SIG-M5 treated with dmso at 0.1 percent for 504 hours (cell line): ENCODE results near the gene GPATCH3.
A peak's percentile ranks its signal among the peaks of the same experiment; 100 is the strongest.
"Not testable (repeated sequence)": the region's sequence is repeated elsewhere in the genome, so short reads cannot be mapped to it uniquely, and the experiment has no call there.

Source experiments
- DNase-seq: peaks from one replicate; lab custom pipeline; 2025; ENCODE audit not compliant: unreplicated experiment; lab: John Stamatoyannopoulos, UW

The GPATCH3 gene

GRCh38 chr1:26913389-26913753 is 13.1 kb upstream of the GPATCH3 start:
- no peak for DNase-seq

GRCh38 chr1:26912147-26912490 is 11.9 kb upstream of the GPATCH3 start:
- no peak for DNase-seq

GRCh38 chr1:26911399-26912146 is 11.3 kb upstream of the GPATCH3 start:
- no peak for DNase-seq

GRCh38 chr1:26910343-26911160 is 10.3 kb upstream of the GPATCH3 start:
- no peak for DNase-seq

- no peak for DNase-seq
Observed at GRCh38 chr1:26909951-26910342, 9.7 kb upstream of the GPATCH3 start.

GRCh38 chr1:26907071-26907917 is 7.0 kb upstream of the GPATCH3 start:
- no peak for DNase-seq

- DNase-seq, result no peak
Observed at GRCh38 chr1:26900815-26901511, 696 bp upstream of the GPATCH3 start.

GRCh38 chr1:26897351-26897750 is 2.9 kb downstream of the GPATCH3 start:
- no peak for DNase-seq

GRCh38 chr1:26894263-26894662 is 6.0 kb downstream of the GPATCH3 start:
- no peak for DNase-seq

- no peak for DNase-seq
Observed at GRCh38 chr1:26890467-26890796, 9.8 kb downstream of the GPATCH3 start.

GRCh38 chr1:26889551-26890466 is 10.5 kb downstream of the GPATCH3 start, which contains the start of gene GPN2:
Gene GPN2 (minus strand): TSS chr1:26890283. CDS start chr1:26890096, 187 bp downstream.
- DNase-seq, result peak; percentile 66

- DNase-seq, result no peak
Observed at GRCh38 chr1:26888231-26888630, 12.0 kb downstream of the GPATCH3 start.

- peak; percentile 35 for DNase-seq
Observed at GRCh38 chr1:26887125-26887524, 13.1 kb downstream of the GPATCH3 start.

- DNase-seq, result no peak
Observed at GRCh38 chr1:26882696-26883463, 17.4 kb downstream of the GPATCH3 start.

- not testable (repeated sequence) for DNase-seq
Observed at GRCh38 chr1:26881611-26882010, 18.7 kb downstream of the GPATCH3 start.

- no peak for DNase-seq
Observed at GRCh38 chr1:26879793-26880192, 20.5 kb downstream of the GPATCH3 start.

GRCh38 chr1:26877326-26877725 is 22.9 kb downstream of the GPATCH3 start:
- DNase-seq, result no peak

- DNase-seq, result no peak
Observed at GRCh38 chr1:26874896-26875295, 25.4 kb downstream of the GPATCH3 start.

- not testable (repeated sequence) for DNase-seq
Observed at GRCh38 chr1:26873097-26873496, 27.2 kb downstream of the GPATCH3 start.
